ENCODE measurements around the gene MRPS15.
"Not testable (repeated sequence)": the region's sequence is repeated elsewhere in the genome, so short reads cannot be mapped to it uniquely, and the experiment has no call there.

Gene MRPS15

GRCh38 chr1:36463803-36464604 lies at the start of gene MRPS15:
TSS of gene MRPS15 (minus strand) at chr1:36464384. CDS start at chr1:36464275, 109 bp downstream.
- Histone ChIP-seq H3K4me3 (ENCODE audit: low read length) (peak within 1 kb of the TSS; percentile 98), H3K27me3 (ENCODE audit: control insufficient read depth, insufficient read depth, low read length) (no peaks in the 10 kb centered on the region), H3K9ac (ENCODE audit: low read length) (peak within 1 kb of the TSS; percentile 91), H3K4me1 (ENCODE audit: control insufficient read depth, insufficient read depth, low read length) (peaks cover 8% of the 10 kb centered on the region), H3K27ac (ENCODE audit: low read depth, low read length) (peak within 1 kb of the TSS; percentile 94), H3K36me3 (ENCODE audit: control insufficient read depth, insufficient read depth, low read length) (peaks cover 6% of the 10 kb centered on the region)

GRCh38 chr1:36512842-36513241 lies 48.7 kb upstream of the MRPS15 start:
- Histone ChIP-seq H3K4me1 (ENCODE audit: control insufficient read depth, insufficient read depth, low read length) (no peaks in the 10 kb centered on the region), H3K27me3 (ENCODE audit: control insufficient read depth, insufficient read depth, low read length) (no peaks in the 10 kb centered on the region), H3K27ac (ENCODE audit: low read depth, low read length) (no peak overlapping the region), H3K36me3 (ENCODE audit: control insufficient read depth, insufficient read depth, low read length) (no peaks in the 10 kb centered on the region), H3K9ac (ENCODE audit: low read length) (no peak overlapping the region), H3K4me3 (ENCODE audit: low read length) (no peak overlapping the region)

- no peak overlapping the region for H3K4me3 ChIP-seq (ENCODE audit: low read length)
- no peaks in the 10 kb centered on the region for H3K36me3 ChIP-seq (ENCODE audit: control insufficient read depth, insufficient read depth, low read length)
- no peaks in the 10 kb centered on the region for H3K4me1 ChIP-seq (ENCODE audit: control insufficient read depth, insufficient read depth, low read length)
- H3K27ac ChIP-seq (ENCODE audit: low read depth, low read length): no peak overlapping the region
- H3K27me3 ChIP-seq (ENCODE audit: control insufficient read depth, insufficient read depth, low read length): peaks cover 3% of the 10 kb centered on the region
- H3K9ac ChIP-seq (ENCODE audit: low read length): no peak overlapping the region
Observed at GRCh38 chr1:36511804-36512798, 47.9 kb upstream of the MRPS15 start.

GRCh38 chr1:36511220-36511619 lies 47.0 kb upstream of the MRPS15 start:
- H3K27me3 ChIP-seq (ENCODE audit: control insufficient read depth, insufficient read depth, low read length); H3K4me3 ChIP-seq (ENCODE audit: low read length); H3K36me3 ChIP-seq (ENCODE audit: control insufficient read depth, insufficient read depth, low read length); H3K27ac ChIP-seq (ENCODE audit: low read depth, low read length); H3K9ac ChIP-seq (ENCODE audit: low read length); H3K4me1 ChIP-seq (ENCODE audit: control insufficient read depth, insufficient read depth, low read length): not testable (repeated sequence)

GRCh38 chr1:36510418-36510817 lies 46.2 kb upstream of the MRPS15 start:
- peaks cover 3% of the 10 kb centered on the region for H3K27me3 ChIP-seq (ENCODE audit: control insufficient read depth, insufficient read depth, low read length)
- no peak overlapping the region for H3K27ac ChIP-seq (ENCODE audit: low read depth, low read length)
- no peak overlapping the region for H3K4me3 ChIP-seq (ENCODE audit: low read length)
- H3K9ac ChIP-seq (ENCODE audit: low read length): no peak overlapping the region
- no peaks in the 10 kb centered on the region for H3K36me3 ChIP-seq (ENCODE audit: control insufficient read depth, insufficient read depth, low read length)
- H3K4me1 ChIP-seq (ENCODE audit: control insufficient read depth, insufficient read depth, low read length): no peaks in the 10 kb centered on the region

- H3K4me1 ChIP-seq (ENCODE audit: control insufficient read depth, insufficient read depth, low read length): no peaks in the 10 kb centered on the region
- H3K27ac ChIP-seq (ENCODE audit: low read depth, low read length): no peak overlapping the region
- peaks cover 3% of the 10 kb centered on the region for H3K27me3 ChIP-seq (ENCODE audit: control insufficient read depth, insufficient read depth, low read length)
- H3K9ac ChIP-seq (ENCODE audit: low read length): no peak overlapping the region
- no peaks in the 10 kb centered on the region for H3K36me3 ChIP-seq (ENCODE audit: control insufficient read depth, insufficient read depth, low read length)
- no peak overlapping the region for H3K4me3 ChIP-seq (ENCODE audit: low read length)
Observed at GRCh38 chr1:36508257-36508656, 44.1 kb upstream of the MRPS15 start.

GRCh38 chr1:36506276-36506920 lies 42.2 kb upstream of the MRPS15 start:
- Histone ChIP-seq H3K27me3 (ENCODE audit: control insufficient read depth, insufficient read depth, low read length) (peaks cover 3% of the 10 kb centered on the region), H3K9ac (ENCODE audit: low read length) (no peak overlapping the region), H3K27ac (ENCODE audit: low read depth, low read length) (no peak overlapping the region), H3K4me3 (ENCODE audit: low read length) (no peak overlapping the region), H3K4me1 (ENCODE audit: control insufficient read depth, insufficient read depth, low read length) (no peaks in the 10 kb centered on the region), H3K36me3 (ENCODE audit: control insufficient read depth, insufficient read depth, low read length) (no peaks in the 10 kb centered on the region)

- no peaks in the 10 kb centered on the region for H3K4me1 ChIP-seq (ENCODE audit: control insufficient read depth, insufficient read depth, low read length)
- H3K9ac ChIP-seq (ENCODE audit: low read length): no peak overlapping the region
- H3K36me3 ChIP-seq (ENCODE audit: control insufficient read depth, insufficient read depth, low read length): no peaks in the 10 kb centered on the region
- H3K27ac ChIP-seq (ENCODE audit: low read depth, low read length): no peak overlapping the region
- peaks cover 3% of the 10 kb centered on the region for H3K27me3 ChIP-seq (ENCODE audit: control insufficient read depth, insufficient read depth, low read length)
- no peak overlapping the region for H3K4me3 ChIP-seq (ENCODE audit: low read length)
Observed at GRCh38 chr1:36503733-36504132, 39.5 kb upstream of the MRPS15 start.

GRCh38 chr1:36503159-36503558 lies 39.0 kb upstream of the MRPS15 start:
- Histone ChIP-seq H3K27me3 (ENCODE audit: control insufficient read depth, insufficient read depth, low read length) (peaks cover 3% of the 10 kb centered on the region), H3K36me3 (ENCODE audit: control insufficient read depth, insufficient read depth, low read length) (no peaks in the 10 kb centered on the region), H3K9ac (ENCODE audit: low read length) (no peak overlapping the region), H3K4me3 (ENCODE audit: low read length) (no peak overlapping the region), H3K27ac (ENCODE audit: low read depth, low read length) (no peak overlapping the region), H3K4me1 (ENCODE audit: control insufficient read depth, insufficient read depth, low read length) (no peaks in the 10 kb centered on the region)

GRCh38 chr1:36502616-36503015 lies 38.4 kb upstream of the MRPS15 start:
- Histone ChIP-seq H3K27ac (ENCODE audit: low read depth, low read length) (no peak overlapping the region), H3K36me3 (ENCODE audit: control insufficient read depth, insufficient read depth, low read length) (no peaks in the 10 kb centered on the region), H3K27me3 (ENCODE audit: control insufficient read depth, insufficient read depth, low read length) (peaks cover 3% of the 10 kb centered on the region), H3K9ac (ENCODE audit: low read length) (no peak overlapping the region), H3K4me3 (ENCODE audit: low read length) (no peak overlapping the region), H3K4me1 (ENCODE audit: control insufficient read depth, insufficient read depth, low read length) (no peaks in the 10 kb centered on the region)

GRCh38 chr1:36501911-36502310 lies 37.7 kb upstream of the MRPS15 start:
- not testable (repeated sequence) for H3K9ac ChIP-seq (ENCODE audit: low read length); H3K4me1 ChIP-seq (ENCODE audit: control insufficient read depth, insufficient read depth, low read length); H3K27ac ChIP-seq (ENCODE audit: low read depth, low read length); H3K27me3 ChIP-seq (ENCODE audit: control insufficient read depth, insufficient read depth, low read length); H3K4me3 ChIP-seq (ENCODE audit: low read length); H3K36me3 ChIP-seq (ENCODE audit: control insufficient read depth, insufficient read depth, low read length)

- Histone ChIP-seq H3K27ac (ENCODE audit: low read depth, low read length) (no peak overlapping the region), H3K4me1 (ENCODE audit: control insufficient read depth, insufficient read depth, low read length) (no peaks in the 10 kb centered on the region), H3K4me3 (ENCODE audit: low read length) (no peak overlapping the region), H3K9ac (ENCODE audit: low read length) (no peak overlapping the region), H3K36me3 (ENCODE audit: control insufficient read depth, insufficient read depth, low read length) (no peaks in the 10 kb centered on the region), H3K27me3 (ENCODE audit: control insufficient read depth, insufficient read depth, low read length) (no peaks in the 10 kb centered on the region)
Observed at GRCh38 chr1:36497207-36497606, 33.0 kb upstream of the MRPS15 start.

All from rectal smooth muscle tissue (tissue), 1 donor.